ENCODE results near the gene MMP19.

MMP19 gene

DNA sequence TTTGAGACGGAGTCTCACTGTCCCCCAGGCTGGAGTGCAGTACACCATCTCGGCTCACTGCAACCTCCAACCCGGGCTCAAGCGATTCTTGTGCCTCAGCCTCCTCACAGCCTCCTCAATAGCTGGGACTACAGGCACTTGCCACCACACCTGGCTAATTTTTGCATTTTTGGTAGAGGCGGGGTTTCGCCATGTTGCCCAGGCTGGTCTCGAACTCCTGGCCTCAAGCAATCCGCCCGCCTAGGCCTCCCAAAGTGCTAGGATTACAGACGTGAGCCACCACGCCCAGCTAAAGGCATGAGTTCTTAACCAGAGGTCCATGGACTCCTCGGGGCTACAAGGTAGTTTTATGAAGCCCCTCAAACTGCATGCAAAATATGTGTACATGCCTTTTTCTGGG is 27.3 kb downstream of the MMP19 start:
- DNase-seq (ENCODE audit: low read depth in 2 of 2), result no peak

GRCh38 chr12:55814257-55814656 is 28.5 kb downstream of the MMP19 start:
- DNase-seq (ENCODE audit: low read depth in 2 of 2), result no peak

DNA sequence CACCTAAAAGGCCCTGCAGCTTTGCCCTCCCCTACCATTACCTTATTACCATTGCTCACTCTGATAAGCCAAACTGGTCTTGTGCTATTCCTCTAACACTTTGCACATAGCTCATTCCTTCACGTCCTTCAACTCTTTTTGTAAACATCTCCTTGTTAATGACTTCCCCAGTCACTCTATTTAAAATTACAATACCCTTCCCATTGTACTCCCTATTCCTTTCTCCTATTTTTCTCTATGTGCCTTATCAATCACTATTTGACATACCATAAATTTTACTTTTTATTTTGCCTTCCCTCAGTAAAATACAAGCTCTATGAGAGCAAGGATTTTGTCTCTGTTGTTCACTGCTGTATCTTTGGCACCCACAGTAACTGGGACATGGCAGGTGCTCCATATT is 30.6 kb downstream of the MMP19 start:
- DNase-seq (ENCODE audit: low read depth in 2 of 2), result no peak

DNA sequence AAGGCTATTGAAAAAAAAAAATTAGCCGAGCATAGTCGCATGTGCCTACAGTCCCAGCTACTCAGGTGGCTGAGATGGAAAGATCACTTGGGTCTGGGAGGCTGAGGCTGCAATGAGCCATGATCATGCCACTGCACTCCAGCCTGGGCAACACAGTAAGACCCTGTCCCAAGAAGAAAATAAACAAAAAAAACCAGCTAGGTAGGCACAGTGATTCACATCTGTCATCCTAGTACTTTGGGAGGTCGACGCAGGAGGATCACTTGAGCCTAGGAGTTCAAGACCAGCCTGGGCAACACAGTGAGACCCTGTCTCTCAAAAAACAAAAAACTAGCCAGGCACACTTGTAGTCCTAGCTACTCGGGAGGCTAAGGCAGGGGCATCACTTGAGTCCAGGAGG is 33.5 kb downstream of the MMP19 start:
- no peak for DNase-seq (ENCODE audit: low read depth in 2 of 2)

- DNase-seq (ENCODE audit: low read depth in 2 of 2), result no peak
Measured at GRCh38 chr12:55806982-55807381, 35.8 kb downstream of the MMP19 start.

DNA sequence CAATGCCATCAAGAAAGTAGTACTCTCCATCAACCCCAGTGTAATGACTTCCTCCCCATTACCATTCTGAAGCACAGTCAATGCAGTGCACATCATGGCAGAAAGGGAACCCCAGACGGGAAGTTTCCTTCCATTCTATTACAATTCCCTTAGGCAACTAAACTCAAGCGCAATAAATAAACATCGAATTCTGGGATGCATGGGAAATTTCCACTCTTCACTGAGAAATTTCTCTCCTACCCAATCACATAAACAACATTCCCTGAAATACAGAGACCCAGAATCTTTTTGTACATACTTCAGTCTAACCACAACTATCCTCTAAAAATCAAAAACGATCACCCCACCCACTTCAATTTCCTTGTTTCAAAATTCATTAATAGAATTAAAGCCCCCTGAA is 45.2 kb downstream of the MMP19 start:
- DNase-seq (ENCODE audit: low read depth in 2 of 2), result no peak

DNA sequence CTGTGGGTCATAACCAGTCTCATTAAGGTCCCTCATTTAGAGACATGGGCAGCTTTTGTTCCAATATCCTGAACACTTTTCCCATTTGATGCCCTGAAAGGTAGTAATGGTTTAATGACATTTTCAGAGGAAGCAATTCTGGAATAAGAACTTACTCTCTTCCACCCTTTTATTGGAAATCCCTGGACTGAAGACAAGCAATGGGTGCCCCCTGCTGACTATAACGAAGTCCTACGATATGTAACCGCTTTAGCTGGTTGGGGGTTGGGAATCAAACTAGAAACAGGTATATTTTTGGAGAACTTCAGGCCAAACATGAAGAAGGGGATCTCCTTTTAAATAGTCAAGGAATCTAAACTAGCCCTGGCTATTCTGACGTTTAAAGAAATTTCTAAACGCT is 45.7 kb downstream of the MMP19 start:
- DNase-seq (ENCODE audit: low read depth in 2 of 2), result peak; percentile 6 to 17

DNA sequence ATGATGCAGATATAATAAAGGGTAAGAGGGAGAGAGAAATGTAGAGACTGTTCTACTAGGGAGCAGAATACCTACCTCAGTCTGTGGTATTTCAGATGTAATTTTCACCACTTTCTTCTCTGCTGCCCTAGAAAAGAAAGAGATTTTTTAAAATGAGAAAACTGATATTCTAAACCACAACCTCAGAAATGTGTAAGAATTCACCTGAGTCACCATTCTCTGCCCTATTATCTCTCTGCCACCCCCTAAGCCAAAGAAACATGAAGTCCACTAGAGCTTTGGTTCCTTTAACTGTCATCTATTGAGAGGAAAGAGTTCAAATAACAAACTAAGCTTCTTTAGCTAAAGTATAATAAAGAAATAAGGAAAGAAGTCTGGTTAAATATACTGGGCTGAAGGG is 46.8 kb downstream of the MMP19 start:
- no peak for DNase-seq (ENCODE audit: low read depth in 2 of 2)

- DNase-seq (ENCODE audit: low read depth in 2 of 2), result no peak
Measured at GRCh38 chr12:55789893-55790292, 52.8 kb downstream of the MMP19 start.

- DNase-seq (ENCODE audit: low read depth in 2 of 2), result no peak
Measured at GRCh38 chr12:55789171-55789570, 53.6 kb downstream of the MMP19 start.

DNA sequence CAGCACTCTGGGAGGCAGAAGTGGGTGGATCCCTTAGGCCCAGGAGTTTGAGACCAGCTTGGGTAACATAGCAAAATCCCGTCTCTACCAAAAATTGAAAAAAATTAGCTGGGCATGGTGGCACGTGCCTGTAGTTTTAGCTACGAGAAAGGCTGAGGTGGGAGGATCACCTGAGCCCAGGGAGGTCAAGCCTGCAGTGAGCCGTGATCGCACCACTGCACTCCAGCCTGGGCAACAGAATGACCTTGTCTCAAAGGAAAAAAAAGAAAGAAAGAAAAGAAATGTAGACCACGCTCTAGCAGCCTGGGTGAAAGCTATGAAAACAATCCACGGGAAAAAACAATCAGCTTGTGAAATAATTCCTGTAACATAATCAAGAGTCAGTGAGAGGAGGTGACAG is 54.2 kb downstream of the MMP19 start:
- DNase-seq (ENCODE audit: low read depth in 2 of 2), result no peak

All from fibroblast of skin of left biceps (primary cell).